Mammary epithelial cell (primary cell): ENCODE results near the gene NUDC.

ENCODE experiments used
- EZH2 ChIP-seq: IDR thresholded peaks from 2 replicates; pipeline ENCODE4 v1.6.1; 2012; ENCODE audit warnings: low read length, inconsistent platforms, borderline replicate concordance
- TF ChIP-seq, protein P1 (sequence below), 2 donors: IDR thresholded peaks in 1 of 2; conservative IDR thresholded peaks in 1 of 2; 2 replicates each; pipeline ENCODE4 v1.5.1; 2011 to 2012; ENCODE audit warnings: inconsistent platforms in 2 of 2, low read length in 2 of 2, mild to moderate bottlenecking in 2 of 2, control low read depth in 1 of 2, low read depth in 1 of 2; ENCODE audit not compliant: insufficient read depth in 1 of 2; ENCODE audit errors: extremely low read depth in 1 of 2

DNA sequence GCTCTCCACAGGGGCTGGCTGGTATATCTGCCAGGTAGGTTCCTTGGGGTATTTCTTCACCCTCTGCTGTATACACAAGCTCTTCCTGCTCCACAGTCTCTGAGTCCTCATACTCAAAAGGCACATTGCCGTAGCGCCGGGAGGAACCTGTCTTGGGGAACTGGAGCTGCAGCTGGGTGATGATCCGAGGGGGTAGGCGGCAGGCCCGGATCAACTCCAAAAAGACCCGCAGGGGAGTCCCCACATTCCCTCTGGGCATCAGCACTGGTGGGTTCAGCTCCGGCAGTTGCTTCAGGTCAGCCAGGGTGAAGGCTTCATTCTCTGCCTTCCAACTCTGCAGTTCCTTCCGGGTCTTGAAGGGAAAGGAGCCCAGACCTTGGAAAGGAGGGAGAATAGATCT is 24.2 kb upstream of the NUDC start:
- TF ChIP-seq, protein P1, sequence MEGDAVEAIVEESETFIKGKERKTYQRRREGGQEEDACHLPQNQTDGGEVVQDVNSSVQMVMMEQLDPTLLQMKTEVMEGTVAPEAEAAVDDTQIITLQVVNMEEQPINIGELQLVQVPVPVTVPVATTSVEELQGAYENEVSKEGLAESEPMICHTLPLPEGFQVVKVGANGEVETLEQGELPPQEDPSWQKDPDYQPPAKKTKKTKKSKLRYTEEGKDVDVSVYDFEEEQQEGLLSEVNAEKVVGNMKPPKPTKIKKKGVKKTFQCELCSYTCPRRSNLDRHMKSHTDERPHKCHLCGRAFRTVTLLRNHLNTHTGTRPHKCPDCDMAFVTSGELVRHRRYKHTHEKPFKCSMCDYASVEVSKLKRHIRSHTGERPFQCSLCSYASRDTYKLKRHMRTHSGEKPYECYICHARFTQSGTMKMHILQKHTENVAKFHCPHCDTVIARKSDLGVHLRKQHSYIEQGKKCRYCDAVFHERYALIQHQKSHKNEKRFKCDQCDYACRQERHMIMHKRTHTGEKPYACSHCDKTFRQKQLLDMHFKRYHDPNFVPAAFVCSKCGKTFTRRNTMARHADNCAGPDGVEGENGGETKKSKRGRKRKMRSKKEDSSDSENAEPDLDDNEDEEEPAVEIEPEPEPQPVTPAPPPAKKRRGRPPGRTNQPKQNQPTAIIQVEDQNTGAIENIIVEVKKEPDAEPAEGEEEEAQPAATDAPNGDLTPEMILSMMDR (conservative IDR thresholded peaks at IDR 0.05 in 1 of 2, IDR thresholded peaks at IDR 0.05 in 1 of 2; ENCODE audit: extremely low read depth in 1 of 2, insufficient read depth in 1 of 2, low read depth in 1 of 2, low read length in 2 of 2), result no peak
- TF ChIP-seq EZH2, result no peak
